Measurements from ENCODE around the gene RND3.

DNA sequence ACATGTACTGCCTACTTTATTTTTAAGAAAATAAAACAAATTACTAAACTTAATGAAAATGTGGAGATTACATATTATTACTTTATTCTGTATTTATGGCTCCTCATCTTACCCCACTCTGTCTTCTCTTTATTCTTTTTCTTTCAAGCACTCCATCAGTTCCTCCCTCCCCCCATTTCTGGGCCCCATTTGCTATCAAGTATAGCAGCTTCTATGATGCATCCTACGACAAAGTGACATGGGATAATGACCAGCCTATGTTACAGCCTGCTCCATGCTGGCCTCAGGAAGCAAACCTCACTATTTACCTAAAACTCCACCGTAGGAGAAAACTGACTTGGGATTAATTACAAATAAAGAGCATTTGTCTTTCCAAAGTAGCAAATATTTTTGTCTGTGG lies 58.8 kb downstream of the RND3 start:
- TF ChIP-seq POLR2A (IDR thresholded peaks at IDR 0.05), result no peak
- TF ChIP-seq, protein P1, sequence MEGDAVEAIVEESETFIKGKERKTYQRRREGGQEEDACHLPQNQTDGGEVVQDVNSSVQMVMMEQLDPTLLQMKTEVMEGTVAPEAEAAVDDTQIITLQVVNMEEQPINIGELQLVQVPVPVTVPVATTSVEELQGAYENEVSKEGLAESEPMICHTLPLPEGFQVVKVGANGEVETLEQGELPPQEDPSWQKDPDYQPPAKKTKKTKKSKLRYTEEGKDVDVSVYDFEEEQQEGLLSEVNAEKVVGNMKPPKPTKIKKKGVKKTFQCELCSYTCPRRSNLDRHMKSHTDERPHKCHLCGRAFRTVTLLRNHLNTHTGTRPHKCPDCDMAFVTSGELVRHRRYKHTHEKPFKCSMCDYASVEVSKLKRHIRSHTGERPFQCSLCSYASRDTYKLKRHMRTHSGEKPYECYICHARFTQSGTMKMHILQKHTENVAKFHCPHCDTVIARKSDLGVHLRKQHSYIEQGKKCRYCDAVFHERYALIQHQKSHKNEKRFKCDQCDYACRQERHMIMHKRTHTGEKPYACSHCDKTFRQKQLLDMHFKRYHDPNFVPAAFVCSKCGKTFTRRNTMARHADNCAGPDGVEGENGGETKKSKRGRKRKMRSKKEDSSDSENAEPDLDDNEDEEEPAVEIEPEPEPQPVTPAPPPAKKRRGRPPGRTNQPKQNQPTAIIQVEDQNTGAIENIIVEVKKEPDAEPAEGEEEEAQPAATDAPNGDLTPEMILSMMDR (IDR thresholded peaks at IDR 0.05), result no peak
